ENCODE results near the gene ODAD4.

Gene ODAD4

DNA sequence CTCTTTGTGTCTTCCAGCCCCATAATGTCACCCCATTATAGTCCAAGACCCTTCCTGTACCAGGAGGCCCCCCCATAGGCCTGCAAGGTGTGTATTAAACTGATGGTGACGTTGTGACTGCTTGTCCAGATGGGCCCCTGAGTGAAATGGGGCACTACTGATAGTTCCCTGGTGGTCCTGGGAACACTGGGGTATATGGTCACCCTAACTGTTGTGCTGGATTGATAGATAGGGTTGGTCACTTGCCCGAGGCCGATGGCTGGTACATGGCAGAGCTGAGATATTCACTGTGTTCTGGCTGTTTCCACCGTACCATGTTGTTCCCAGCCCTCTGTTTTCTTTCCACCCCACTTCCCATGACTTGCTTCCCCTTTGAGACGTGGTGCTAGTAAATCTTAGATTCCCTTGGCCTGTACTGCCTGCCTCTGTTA is 40.5 kb downstream of the ODAD4 start:
- DNase-seq (ENCODE audit: low spot score), result no peak

DNA sequence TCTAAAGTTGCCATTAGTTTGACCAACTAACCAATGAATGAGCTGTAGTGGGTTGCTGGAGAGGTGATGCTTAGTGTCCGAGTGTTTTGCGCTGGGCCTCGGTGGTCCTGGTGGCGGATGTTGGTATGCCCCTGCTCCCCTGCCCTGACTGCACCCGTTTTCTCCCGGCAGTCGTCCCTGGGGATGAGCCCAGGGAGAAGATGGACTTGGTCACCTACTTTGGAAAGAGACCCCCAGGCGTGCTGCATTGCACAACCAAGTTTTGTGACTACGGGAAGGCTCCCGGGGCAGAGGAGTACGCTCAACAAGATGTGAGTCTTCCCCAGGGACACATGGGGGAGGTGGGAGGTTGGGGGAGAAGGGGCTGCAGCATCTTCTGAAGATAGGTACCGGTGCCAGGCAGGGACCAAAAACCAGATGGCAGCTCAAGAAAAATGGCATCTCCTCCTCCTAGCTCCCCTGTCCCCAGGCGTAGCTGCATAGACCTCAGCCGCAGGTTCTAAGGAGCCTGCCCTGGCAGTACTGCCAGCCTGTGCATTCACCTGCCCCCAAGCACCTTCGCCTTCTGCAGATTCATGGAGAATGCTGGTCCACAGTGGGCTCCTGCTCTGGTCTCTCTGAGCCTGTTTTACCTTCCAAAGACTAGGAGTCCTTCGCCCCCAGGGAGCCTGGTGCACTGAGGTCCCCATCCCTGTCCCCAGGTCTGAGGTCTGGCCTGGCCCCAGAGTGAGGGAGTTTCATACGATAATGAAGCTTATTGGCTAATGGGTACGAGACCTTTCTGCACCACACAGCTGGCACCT is 41.5 kb downstream of the ODAD4 start:
- no peak for DNase-seq (ENCODE audit: low spot score)

DNA sequence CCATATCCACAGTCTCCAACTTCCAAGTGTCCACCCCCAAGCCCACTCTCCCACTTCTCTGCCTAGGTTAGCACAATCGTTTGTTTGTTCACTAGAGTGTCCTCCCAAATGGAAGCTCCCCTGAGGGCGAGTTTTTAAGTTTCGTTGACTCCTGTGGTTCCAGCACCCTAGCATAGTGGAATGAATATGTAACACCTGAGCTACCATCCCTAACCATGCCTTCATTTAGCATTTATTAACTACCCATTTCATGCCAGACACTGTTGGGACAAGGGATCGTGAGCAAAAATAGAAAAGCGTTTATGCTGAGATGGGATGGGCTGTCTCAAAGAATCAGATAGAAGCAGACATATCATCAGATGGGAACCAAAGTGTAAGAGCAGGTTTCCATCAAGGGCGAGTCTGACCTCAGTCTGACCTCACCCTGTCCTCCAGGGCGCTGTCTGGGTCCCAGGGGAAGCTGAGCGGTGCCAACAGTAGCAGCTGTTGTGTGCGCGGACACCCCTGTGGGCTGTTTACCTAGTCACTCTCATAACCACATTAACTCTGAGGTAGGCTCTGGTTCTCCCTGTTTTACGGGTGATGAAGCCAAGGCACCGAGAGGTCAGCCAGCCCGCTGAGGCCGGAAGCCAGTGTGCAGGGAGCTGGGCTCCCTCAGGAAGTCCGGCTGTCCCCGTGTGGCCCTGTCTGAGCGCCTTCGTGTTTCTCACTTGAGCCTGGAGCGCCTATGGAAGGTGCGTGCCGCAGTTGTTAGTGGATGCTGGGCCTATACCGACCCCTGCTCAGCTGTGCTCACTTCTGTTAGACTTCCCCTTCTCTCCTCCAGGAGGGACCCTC is 42.4 kb downstream of the ODAD4 start:
- DNase-seq (ENCODE audit: low spot score), result no peak

DNA sequence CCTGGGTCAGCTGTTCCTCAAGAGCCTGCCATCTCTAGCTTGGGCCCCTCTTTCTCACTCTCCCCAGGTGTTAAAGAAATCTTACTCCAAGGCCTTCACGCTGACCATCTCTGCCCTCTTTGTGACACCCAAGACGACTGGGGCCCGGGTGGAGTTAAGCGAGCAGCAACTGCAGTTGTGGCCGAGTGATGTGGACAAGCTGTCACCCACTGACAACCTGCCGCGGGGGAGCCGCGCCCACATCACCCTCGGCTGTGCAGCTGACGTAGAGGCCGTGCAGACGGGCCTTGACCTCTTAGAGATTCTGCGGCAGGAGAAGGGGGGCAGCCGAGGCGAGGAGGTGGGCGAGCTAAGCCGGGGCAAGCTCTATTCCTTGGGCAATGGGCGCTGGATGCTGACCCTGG is 43.0 kb downstream of the ODAD4 start:
- DNase-seq (ENCODE audit: low spot score), result no peak

DNA sequence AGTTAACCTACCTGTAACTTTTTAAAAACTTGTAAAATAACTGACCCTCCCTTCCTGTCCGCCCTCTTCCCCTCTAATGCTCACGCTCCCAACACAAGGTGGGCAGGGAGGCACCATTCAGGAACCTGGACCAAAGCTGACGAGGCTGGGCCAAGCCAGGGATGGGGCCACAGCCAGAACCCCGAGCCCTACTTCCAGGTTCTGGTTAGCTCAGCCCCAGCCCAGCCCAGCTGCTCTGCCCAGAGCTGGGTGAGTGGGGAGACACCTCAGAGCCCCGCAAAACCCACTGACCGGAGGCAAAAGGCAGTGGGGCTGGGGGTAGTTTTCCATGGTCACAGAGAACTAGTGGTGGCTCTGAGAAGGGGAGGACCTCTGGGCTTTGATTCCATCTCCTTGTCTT is 43.6 kb downstream of the ODAD4 start:
- no peak for DNase-seq (ENCODE audit: low spot score)

DNA sequence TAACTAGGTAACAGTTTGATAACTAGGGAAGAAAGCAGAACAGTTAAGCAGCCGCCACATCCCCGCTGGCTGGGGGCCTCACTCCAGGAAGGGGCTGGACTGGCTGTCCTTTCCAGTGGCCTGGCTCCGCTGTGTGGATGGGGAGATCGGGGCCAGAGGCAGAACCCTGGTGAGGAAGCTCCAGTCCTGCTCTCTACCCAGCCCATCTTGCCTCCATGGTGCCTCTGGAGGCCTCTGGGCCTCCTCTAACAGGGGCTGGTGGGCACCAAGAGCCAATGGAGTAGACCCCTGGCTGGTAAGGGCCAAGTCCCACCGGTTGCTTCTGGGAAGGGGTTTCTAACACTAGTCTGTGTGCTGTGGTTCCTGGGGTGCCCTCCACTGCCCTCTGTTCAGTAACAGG is 44.2 kb downstream of the ODAD4 start:
- no peak for DNase-seq (ENCODE audit: low spot score)

DNA sequence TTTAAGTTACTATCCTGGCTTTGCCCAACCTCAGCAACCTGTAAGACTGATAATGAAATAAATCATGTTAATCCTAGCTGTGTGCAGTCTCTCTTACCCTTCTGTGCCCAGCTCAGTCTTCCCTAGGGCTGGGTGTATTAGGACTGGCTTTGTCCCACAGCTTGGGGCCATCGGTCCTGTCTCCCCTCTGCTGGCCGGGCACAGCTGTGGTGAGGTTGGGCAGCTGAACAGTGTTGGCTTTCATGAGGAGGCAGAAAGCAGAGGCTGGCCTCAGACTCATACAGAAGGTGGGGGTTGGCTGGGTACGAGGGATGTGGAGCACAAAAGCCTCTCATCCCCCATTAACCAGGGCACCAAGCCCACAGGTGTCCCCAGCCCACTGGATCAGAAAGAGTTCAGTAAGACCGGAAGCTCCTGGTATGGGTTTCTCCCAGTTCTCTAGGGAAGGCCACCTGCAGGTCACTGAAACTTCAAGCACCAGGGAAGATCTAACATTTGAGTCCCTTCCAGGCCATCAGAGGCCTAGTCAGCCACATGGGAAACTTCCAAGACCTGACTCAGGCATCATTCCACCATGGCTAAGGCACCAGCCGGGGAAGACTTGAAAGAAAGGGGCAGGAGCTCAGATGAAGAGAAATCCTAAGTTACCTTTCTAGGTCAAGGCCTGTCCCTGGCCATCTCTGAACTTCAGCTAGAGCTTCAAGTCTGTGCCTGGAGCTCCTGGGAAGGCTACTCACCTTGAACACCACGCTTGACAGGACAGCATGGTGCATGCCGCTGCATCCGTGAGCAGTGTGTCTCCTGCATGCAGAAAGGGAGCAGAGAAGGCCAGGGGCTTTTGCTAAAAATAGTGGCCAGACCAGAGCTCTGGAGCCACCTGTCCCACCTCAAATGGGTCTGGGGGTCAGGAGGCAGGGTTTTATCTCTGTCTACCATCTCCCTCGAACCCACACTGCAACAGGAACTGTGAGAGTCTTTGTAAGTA is 45.0 kb downstream of the ODAD4 start:
- no peak for DNase-seq (ENCODE audit: low spot score)

DNA sequence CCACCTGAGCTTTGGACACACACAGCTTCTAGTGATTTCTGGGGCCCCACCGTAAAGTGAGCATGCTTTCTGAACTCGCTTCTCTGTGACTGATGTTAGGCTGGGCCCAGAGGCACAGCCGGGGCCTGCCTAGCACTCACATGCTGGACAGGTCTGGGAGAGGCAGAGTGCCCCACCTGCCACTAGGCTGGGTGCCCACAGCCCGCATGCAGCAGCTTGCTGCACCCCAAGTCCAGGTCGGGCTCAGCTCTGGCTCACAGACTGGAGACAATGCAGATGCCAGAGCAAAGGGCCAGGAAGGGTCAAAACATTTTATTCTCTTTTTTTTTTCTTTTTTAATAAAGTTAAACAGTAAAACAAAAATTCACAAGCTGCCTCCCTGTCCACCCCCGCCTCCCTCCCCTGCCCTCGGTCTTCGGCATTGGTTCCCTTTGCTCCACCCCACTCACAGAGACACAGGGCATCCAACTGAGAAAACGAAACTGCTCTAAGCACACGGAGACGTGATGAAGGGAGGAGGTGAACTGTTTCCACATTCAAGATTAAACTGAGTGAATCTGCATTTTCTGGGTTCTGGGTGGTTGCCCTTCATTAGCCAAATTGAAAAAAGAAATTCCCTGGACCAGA is 45.8 kb downstream of the ODAD4 start:
- DNase-seq (ENCODE audit: low spot score), result no peak

DNA sequence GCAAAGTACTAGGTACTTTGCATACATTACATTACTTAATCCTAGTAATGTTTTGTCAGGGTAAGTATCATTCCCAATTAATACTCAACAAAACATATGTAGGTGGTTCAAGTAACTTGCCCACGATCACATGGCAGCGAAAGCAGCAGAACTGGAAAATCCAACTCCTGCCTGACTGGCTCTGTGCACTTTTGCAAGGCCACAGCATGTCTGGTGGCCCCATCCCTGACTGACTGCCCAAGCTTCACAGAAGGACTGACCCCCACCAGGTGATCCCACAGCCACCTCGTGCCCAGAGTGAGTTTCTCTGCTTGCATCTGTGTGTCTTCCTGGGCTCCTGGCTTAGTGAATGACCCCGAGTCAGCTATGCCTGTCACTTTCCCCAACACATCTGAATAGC is 47.6 kb downstream of the ODAD4 start:
- DNase-seq (ENCODE audit: low spot score), result no peak

DNA sequence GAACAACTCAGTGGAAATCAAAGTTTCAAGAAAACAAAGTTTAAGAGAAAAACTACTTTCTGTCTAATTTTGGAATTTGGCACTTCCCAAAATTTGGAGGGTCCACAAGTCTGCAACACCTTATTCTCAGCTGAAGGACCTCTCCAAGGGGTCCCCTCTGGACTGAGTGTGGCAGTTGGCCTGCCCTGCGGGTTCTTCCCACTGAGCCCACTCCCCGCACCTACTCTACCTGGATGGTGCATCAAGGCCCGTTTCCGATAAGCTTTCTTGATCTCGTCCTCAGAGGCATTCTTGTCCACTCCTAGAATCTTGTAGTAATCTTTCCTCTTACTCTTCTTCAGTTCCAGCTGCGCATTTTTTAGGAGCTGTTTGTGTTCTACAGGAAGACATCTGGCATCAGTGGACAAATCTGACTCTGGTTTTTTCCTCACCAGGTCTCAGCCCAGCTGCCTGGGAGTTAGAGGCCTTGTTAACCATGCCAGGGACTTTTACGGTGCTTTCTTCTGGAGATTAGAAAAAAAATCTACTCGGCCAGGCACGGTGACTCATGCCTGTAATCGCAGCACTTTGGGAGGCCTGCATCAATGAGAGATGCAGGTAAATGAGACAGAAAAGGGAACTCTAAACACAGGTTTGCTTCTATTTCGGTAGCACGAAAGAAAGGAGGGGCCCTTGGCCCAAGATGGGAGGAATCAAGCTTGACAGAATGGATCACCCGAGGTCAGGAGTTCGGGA is 51.8 kb downstream of the ODAD4 start:
- no peak for DNase-seq (ENCODE audit: low spot score)

DNA sequence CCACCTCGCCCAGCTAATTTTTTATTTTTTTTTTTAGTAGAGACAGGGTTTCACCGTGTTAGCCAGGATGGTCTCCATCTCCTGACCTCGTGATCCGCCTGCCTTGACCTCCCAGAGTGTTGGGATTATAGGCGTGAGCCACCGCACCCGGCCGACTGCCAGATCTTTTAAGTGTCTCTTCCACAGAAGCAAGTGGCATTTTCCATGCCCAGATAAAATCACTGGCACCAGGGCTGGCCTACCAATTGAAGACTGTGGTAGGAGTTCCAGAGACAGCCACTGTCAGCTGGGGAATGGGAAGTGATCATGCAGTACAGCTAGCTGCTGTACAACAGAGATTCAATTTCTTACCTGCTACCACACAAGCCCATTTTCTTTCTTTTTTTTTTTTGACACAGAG is 54.0 kb downstream of the ODAD4 start:
- no peak for DNase-seq (ENCODE audit: low spot score)

DNA sequence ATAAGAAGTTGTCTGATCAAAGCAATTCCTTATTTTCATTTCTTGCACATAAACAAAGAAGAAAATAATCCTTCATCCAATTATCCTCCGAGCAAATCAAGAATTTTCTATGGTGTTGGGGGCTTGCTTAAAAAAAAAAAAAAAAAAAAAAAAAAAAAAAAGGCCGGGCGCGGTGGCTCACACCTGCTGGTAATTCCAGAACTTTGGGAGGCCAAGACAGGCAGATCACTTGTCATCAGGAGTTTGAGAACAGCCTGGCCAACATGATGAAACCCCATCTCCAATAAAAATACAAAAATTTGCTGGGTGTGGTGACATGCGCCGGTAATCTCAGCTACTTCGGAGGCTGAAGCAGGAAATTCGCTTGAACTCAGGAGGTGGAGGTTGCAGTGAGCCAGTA is 55.5 kb downstream of the ODAD4 start:
- DNase-seq (ENCODE audit: low spot score), result no peak

DNA sequence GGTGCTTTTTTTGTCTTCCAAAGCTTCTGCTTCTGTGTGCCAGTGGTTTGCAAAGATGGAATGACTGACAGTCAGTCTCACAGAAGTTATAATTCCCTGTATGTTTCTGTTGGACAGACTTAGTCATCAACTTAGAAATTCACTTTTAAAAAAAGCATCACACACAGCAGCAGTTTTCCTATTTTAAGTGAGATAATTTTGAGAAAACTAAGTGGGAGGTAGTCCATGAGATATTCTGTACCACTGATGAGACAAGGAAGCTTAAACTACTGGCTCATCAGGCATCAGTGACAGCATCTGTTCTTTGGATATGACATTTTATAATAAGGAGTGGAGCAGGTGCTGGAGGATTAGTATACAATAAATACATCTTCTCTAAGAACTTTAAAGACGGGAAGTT is 56.2 kb downstream of the ODAD4 start:
- DNase-seq (ENCODE audit: low spot score), result no peak

DNA sequence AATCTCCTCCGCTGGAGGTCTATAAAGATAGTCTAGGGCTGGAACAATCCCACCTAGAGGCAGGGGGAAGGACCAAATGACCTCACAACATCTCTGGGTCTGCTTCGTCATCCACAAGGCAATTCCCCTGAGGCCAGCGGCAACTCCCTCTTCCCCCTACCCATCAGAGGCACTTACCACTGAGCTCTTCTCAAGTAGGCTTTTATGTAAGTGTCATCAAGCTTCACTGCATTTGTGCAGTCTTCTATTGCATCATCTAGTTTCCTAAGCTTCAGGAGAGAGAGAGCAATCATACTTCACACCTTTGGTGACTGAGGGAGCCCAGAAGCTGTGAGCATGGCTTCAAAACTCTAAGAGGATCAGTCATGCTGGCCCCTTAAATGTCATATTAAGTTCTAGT is 57.2 kb downstream of the ODAD4 start:
- peak; percentile 49 for DNase-seq (ENCODE audit: low spot score)

DNA sequence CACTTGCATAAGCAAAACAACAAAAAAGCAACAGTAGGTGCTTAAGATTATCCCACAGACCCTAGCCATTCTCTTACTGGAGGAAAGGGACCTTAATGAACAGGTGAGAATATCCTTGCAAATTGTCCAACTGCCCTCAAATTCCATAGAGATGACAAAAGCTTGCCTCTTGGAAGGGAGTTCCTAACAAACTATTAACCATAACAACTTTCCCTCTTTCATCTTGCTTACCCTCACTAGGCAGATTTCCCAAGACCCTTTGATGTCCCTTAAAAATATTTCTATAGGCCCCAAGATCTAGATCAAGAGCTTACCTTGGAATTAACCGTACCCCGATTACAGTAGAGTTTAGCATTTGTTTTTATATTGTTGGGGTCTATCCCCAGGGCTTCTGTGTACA is 58.0 kb downstream of the ODAD4 start:
- DNase-seq (ENCODE audit: low spot score), result no peak

DNA sequence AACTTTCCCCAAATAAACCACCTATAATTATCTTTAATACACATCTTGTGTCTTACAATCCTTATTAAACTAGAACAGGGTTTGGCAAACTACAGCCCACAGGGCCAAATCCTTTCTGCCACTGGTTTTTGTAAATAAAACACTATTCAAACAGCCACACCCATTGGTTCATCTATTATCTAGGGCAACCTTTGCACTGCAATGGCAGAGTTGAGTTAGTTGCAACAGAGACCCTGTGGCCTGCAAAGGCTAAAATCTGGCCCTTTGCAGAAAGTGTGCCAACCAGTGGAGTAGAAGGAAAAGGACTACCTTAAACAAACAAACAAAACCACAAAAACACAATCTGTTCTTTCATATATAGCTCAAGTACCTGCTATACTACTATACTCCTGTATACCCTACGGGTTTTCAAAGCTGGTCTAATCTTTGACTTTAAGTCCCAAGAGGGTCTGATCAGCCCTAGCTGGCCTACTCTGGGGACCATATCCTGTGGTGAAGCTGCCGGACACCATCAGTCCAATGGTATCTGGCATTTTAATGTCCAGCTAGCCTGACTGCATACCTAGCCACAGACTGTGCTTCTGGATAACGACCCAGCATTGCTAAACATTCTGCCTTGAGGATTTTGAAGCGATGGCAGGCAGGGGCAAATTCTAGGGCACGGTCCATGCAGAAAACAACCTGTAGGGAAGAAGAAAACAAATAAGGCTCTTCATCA is 59.4 kb downstream of the ODAD4 start:
- no peak for DNase-seq (ENCODE audit: low spot score)

DNA sequence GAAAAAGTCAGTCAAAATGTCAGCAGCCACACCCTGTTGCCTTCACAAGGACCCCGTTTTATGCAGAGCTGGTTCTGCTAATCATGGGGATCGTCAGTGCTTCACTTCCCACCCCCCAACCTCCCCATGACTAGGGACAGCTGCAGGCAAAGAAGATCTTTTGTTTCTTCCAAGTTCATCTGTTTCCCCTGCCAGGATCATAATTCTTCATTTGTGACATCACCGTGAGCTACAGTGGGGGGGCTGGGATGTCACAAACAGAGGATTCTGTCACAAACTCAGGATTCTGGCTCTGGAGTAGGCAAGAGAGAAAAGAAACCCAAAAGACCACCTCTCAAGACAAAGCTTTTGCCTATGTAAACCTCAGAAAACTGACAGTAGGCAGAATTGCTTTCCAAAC is 62.2 kb downstream of the ODAD4 start:
- DNase-seq (ENCODE audit: low spot score), result no peak

DNA sequence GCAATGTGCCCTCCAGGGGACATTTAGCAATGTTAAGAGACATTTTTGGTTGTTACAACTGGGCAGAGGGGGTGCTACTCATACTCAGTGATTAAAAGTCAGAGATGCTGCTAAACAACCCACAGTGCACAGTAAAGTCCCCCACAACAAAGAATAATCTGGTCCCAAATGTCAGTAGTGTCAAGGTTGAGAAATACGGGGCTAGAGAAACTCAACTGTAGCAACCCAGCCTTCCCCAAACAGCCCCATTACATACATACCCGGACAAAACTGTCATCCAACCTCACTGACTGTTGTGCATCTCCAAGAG is 66.4 kb downstream of the ODAD4 start:
- DNase-seq (ENCODE audit: low spot score), result no peak

DNA sequence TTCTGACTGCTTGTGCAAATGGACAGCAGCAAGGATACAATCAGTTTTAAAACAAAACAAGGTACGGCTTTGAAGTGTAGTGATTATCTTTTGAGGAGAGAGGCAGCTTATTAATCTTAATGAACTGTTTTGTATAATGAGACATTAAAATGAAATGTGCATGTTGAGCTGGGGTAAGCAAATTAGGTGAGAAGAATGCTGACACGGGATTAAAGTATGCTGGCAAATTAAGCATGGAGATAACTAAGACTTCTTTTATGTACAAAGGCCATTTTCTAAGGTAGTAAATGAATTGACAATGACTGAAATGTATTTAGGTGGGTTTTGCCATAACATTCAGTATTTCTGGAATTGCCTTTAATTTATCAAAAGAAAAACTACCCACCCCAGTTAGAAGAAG is 68.1 kb downstream of the ODAD4 start:
- no peak for DNase-seq (ENCODE audit: low spot score)

DNA sequence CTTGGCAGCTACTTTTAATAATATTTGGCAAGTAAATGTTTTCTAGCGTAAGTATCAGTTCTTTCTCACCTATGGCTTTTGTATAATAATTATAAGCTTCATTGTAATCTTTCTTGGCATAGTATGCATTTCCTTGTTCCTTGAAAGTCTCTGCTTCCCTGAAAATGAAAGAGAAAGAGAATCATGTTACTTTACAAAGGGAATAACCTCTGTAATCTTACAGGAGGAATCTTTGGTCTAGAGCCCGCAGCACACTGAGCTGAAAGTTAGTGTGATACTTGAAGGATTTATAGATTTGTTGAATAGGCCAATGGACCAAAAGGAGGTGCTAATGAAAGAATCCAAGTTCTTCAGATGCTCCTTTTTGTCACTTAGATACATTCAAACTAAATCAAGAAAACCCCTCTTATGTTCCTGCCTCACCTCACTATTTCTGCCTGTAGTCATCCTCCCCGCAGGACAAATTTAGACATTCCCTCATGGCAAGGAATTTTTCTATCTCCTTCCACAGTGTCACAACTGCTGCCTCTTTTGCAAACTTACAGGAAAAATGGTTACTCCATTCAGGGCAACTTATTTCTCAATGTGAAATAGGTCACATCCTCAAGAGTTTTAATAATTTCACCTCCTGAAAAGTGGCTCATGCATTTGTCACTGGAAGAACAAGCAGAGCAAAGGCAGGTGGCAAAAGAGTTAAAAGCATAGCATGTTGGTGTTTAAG is 70.2 kb downstream of the ODAD4 start:
- DNase-seq (ENCODE audit: low spot score), result no peak
